Measurements from ENCODE around the gene ABCC2. TPM values are rescaled to one million over a fixed set of nuclear protein-coding genes. Genes with fewer than 3 reads are reported as not detected.

Gene ABCC2
- 2.5 and 3.9 TPM in 2 replicates for total RNA-seq

GRCh38 chr10:99782447-99783286 lies at the start of gene ABCC2:
TSS of gene ABCC2 (plus strand) at chr10:99782640. CDS start at chr10:99782845, 205 bp downstream.

Other genes with a start within 250 kb of the ABCC2 start
- not detected in 2 replicates for gene NKX2-3, start 249.7 kb upstream of the ABCC2 start, total RNA-seq
- 7.4 and 16.5 TPM in 2 replicates for gene SLC25A28, start 162.2 kb upstream of the ABCC2 start, total RNA-seq
- 17.7 and 26.0 TPM in 2 replicates for gene ENTPD7, start 123.1 kb upstream of the ABCC2 start, total RNA-seq
- 35.0 and 37.3 TPM in 2 replicates for gene COX15, start 50.5 kb upstream of the ABCC2 start, total RNA-seq
- gene CUTC, start 50.4 kb upstream of the ABCC2 start, total RNA-seq = 6.8 and 11.8 TPM in 2 replicates
- 22.6 and 30.2 TPM in 2 replicates for gene DNMBP, start 227.3 kb downstream of the ABCC2 start, total RNA-seq

Data from placental epithelial cell (primary cell).